CD4-positive, alpha-beta T cell treated with Interleukin-15 for 4 hours (primary cell): Measurements from ENCODE around the gene OTUB1.
A peak's percentile ranks its signal among the peaks of the same experiment; 100 is the strongest.

Source experiments
- DNase-seq: peaks from one replicate; pipeline ENCODE4 v3.0.0-alpha.2; 2020; ENCODE audit warnings: low spot score

Gene OTUB1

DNA sequence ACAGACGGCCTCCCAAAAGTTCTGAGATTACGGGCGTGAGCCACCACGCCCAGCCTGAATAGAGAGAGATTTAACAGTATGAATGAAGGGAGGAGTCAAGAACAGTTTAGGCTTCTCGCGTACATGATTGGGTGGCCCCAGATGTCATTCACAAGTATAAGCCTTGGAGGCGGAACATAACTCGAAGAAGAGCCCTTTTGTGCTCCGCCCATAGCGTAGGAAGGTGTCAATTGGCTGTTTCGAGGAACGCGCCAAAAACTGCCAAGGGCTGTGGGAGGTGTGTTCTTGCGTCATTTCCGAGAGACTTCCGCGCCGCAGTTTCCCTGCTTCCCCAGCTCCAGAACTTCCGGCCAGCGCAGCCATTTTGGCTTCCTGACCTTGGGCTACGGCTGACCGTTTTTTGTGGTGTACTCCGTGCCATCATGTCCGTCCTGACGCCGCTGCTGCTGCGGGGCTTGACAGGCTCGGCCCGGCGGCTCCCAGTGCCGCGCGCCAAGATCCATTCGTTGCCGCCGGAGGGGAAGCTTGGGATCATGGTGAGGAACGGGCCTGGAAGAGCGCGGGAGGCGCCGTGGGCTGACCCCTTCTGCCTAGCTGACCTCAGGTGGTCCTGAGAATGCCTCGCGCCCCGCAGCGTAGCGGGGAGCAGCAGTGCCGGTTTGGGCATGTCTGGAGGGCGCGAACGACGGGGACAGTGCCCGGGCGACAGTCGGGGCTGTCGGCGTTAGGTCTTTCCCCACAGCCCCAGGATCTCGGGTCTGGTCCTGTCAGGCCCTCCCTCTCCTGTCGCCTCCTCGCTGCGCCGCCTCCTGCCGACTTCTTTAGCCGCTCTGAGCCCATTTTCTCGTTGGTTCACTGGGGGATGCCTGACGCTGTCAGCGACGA lies 11.7 kb upstream of the OTUB1 start, which contains the start of gene COX8A:
Gene COX8A, plus strand, starts transcription at position 362 of the 885 bp plus-strand sequence. Its CDS starts 61 bp downstream, at position 423.
- DNase-seq, result peak; percentile 98

DNA sequence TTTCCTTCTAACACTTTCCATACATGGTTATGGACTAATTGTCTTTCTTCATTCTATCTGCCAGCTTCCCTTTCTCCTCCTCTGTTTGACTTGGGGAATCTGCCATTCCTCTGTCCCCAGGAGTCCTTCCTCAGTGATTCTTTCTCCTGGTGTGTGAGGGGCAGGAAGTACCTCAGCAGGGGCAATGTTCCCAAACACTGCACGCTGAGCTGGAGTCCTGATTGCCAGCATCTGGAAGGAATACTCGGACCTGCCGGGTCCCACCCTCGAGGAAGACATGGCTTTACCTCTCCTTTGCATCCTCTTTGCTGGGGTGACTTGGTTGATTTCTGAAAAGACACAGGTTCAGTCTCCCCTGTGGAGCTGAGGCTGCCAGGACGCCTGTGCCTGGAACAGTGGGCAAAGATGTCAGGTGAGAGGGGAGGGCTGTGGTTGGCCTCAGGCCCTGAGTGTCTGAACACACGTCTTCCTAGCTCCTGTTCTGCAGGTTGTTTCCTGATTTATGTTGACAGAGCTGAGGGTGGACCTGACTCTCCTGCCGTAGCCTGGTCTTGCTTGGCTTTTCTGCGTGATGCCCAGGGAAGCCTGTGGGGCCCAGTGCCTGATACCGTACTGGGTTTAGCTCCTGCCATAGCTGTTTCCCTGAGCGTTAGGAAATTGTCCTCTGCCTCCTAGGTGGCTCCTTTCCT lies 7.5 kb upstream of the OTUB1 start:
- no peak for DNase-seq

DNA sequence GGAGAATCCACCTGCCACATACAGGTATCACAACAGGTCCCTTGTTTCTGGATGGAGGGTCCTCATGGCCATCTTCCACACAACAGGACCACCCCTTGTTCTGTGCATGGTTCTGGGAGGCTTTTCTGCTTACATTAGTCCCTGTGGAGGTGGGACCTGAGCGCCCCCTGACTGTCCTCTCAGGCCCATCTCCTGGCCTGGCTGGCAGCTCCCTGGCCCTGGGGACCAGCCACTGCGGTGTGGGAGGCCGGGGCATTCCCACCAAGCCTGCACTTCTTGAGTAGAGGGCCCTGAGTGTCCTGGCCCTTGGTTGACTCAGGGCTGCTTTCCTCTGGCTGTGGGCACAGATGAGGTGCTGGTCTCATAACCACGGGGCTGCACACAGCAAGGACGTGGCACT lies 6.8 kb upstream of the OTUB1 start:
- no peak for DNase-seq

DNA sequence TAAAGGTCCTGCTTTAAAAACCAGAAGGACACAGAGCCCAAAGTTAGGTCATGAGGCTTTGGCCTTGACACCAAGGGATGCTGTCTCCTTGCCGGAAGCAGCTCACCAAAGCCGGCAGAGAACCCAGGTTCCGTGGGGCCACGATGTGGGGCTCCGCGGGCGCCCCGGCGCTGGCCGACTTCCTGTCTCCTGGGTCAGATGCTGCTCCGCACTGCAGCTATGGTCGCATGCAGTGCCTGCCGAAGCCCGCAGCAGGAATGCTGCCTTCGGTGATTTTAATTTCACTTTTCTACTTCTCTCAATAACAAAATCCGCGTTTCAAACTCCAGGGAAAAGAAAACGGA lies 454 bp upstream of the OTUB1 start:
- peak; percentile 70 for DNase-seq

DNA sequence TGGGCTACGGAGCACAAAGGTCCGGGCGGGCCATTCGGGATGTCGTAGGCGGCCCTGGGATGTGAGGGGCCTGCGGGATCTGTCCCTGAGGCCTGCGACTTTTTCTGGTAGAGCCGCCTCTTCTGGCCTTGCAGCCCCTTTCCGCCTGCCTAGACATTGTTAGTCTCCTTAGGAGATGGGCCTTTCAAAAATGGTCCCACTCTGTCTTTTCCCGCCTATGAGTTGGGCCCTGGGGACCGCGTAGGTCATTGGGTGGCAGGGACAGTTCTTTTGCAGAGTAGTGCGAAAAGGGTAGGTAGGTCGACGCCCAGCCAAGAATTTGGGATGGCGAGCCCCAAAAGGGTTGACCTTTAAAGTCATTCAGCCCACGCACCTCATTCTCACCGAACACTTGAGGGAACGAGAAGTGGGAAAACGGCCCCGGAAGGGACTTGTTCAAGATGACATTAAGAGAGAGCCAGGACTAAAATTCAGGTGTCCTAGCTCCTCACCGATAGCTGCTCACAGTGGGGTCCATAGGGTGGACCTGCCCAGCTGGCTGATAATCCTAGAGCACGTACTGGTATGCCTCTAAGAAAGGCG lies 785 bp downstream of the OTUB1 start:
- DNase-seq, result no peak

DNA sequence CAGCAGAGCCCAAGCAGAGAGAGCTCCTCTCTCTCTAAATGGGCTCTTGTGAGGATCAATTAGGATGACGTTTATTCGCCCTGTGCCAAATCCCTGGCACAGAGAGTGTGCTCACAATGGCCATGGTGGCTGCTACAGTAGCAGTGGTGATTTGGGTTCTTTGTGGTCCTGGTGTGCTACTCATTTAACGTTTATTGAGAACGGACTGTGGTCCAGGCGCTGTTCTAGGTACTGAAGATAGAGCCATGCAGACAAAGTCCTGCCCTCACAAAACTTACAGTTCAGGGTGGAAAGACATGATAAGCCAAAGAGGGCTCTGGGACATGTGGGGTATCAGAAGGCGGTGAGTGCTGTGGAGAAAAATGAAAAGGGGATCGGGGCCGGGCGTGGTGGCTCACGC lies 5.3 kb downstream of the OTUB1 start:
- no peak for DNase-seq

DNA sequence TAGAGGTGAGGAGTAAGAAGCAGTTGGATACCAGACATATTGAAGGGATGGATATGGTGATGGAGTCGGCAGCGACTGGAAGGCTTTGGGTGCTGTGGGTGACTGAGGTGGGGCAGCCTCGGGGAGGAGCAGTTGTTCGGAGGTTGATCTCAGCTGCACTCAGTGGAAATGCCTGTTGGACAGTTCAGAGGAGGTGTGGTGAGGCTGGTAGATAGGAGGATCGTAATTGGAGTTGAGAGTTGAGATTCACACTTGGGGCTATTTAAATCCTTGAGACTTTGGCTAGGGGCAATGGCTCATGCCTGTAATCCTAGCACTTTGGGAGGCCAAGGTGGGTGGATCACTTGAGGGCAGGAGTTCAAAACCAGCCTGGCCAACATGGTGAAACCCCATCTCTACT lies 6.9 kb downstream of the OTUB1 start:
- no peak for DNase-seq

DNA sequence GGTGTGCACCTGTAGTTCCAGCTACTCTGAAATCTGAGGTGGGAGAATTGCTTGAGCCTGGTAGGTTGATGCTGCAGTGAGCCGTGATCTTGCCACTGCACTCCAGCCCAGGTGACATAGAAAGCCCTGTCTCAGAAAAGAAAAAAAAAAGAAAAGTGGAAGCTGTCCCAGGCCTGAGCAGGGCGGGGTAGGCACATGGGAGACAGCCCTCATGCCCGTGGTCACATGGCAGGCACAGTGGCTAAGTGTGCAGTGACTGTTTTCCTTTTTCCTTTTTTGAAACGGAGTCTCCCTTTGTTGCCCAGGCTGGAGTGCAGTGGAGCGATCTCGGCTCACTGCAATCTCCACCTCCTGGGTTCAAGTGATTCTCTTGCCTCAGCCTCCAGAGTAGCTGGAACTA lies 7.8 kb downstream of the OTUB1 start:
- DNase-seq, result no peak

DNA sequence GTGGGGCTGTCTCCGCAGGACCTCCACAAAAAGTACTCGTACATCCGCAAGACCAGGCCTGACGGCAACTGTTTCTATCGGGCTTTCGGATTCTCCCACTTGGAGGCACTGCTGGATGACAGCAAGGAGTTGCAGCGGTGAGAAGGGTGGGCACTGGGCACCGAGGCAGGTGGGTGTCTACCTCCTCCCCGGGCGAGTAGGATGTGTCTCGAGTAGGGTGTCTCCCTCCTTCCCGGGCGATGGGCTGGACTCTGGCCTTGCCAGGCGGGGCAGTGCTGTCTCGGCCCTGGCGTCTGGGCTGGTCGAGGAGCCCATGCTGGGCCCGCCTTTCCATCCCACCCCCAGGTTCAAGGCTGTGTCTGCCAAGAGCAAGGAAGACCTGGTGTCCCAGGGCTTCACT lies 10.3 kb downstream of the OTUB1 start:
- no peak for DNase-seq

DNA sequence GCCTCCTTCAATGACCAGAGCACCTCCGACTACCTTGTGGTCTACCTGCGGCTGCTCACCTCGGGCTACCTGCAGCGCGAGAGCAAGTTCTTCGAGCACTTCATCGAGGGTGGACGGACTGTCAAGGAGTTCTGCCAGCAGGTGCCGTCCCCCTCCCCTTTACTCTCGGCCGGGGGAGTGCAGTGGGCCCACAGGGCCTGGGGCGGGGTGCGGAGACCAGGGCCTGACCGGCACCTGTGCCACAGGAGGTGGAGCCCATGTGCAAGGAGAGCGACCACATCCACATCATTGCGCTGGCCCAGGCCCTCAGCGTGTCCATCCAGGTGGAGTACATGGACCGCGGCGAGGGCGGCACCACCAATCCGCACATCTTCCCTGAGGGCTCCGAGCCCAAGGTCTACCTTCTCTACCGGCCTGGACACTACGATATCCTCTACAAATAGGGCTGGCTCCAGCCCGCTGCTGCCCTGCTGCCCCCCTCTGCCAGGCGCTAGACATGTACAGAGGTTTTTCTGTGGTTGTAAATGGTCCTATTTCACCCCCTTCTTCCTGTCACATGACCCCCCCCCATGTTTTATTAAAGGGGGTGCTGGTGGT lies 11.0 kb downstream of the OTUB1 start:
- no peak for DNase-seq

DNA sequence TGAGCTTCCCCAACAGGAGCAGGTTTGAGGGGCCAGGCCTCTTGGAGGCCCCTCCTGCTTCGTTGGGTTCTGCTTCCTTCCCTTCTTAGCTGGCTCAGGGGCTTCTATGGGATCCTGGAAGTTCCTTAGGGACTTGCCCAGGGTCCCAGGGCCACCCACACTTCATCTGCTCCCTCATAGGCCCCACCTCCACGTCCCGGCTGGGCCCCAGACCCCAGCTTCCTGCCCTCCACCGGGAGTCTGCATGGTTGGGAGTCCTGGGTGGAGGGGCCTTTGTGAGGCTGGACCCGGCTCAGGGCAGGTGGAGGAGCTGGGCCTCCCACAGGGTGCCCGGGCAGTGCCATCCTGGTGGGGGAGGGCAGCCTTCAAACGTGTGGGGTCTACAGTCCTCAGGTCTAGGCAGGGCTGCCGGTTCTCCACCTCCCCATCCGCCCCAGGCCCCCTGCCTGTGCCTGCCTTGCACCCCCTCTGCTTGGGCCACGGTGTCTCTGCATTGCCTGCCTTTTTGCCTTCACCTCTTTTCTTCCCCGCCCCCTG lies 11.6 kb downstream of the OTUB1 start:
- no peak for DNase-seq

DNA sequence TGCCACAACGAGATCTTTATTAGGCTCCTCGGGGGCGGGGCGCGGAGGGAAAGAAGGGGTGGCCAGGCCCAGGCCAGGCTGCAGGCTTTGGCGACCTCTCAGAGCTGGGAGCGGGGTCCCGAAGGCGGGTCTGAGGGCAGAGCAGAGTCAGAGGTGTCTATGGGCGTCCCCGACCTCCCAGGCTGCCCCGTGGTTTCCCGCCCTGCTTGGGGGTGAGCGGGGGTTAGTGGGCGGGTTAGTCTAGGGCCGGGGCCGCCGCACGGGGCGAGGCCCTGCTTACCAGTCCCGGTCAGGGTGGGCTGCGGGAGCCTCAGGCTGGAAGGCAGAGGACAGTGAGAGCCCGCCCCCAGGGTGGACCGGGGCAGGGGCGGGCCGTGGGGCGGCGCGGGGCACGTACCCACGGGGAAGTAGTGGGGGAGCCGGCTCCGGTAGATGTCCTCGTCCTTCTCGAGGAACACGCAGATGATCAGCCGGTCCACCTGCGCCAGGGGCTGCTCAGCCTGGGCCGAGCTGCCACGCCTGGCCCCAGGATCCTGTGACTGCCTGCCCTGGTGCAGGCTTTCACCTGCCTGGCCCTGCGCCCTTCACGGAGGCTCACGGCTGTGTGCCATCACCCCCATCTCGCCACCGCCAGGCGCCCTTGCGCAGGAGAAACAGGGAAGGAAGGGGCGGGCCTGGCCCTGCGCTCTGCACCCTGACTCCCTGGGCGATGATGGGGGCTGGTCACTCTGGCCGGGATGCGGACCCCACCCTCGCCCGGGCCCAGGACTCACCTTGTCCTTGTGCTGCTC lies 12.5 kb downstream of the OTUB1 start:
- no peak for DNase-seq

DNA sequence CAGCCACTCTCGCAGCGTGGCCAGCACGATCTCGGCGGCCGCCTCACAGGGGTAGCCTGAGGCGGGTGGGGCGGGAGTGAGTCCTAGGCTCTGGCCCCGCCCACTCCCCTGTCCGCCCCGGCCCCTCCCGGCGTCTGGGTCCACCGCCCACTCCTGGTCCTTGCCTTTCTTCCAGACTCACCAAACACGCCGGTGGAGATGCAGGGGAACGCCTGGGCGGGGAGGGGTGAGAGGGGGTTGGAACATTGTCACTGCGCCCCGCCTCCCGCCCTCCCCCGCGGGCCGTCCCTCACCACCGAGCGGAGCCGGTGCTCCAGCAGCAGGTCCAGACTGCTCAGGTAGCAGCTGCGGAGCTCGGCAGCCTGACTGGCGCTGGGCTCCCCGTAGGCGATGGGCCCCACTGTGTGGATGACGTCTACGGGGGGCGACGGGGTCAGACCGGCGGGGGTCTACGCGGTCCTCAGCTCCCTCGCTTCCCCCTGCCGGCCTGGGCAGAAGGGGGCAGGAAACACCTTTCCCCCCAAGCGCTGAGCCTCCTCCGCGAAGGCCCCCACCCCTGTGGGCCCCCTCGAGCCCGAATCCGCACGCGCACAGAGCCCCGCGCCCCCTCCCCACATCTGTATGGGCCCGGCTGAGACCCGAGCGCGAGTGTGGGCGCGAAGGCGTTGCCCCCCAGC lies 13.2 kb downstream of the OTUB1 start:
- peak; percentile 53 for DNase-seq

DNA sequence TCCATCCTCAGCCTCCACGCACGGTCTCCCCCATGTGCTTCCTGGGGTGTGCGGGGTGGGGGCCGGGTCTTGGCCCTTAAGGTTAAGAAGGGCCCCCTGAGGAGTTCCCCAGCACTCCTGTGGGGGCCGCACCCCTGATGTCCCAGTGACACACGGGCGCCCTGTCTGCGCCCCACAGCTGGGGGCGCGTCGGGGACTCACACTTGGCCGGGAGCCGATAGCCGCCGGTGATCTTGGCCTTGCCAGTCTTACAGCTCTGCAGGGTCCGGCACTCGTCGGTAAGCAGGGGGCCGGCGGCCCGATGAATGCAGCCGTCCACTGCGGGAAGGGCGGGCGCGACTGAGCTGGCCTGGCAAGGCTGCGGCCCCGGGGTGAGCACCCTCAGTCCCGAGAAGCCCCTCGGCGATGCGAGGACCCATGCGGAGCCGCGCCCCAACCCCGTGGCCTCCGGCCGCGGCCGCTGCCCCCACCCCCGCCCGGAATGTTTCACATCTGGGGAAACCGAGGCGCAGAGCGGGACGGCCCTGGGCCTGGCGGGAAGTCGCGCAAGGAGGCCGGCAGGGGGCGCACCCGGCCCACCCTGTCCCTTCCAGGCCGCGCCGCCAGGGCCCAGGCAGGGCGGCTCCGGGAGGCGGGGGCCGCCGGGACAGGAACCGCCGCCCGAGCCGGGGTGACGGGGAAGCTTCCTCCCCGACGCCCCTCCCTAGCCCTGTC lies 13.9 kb downstream of the OTUB1 start:
- DNase-seq, result peak; percentile 71

DNA sequence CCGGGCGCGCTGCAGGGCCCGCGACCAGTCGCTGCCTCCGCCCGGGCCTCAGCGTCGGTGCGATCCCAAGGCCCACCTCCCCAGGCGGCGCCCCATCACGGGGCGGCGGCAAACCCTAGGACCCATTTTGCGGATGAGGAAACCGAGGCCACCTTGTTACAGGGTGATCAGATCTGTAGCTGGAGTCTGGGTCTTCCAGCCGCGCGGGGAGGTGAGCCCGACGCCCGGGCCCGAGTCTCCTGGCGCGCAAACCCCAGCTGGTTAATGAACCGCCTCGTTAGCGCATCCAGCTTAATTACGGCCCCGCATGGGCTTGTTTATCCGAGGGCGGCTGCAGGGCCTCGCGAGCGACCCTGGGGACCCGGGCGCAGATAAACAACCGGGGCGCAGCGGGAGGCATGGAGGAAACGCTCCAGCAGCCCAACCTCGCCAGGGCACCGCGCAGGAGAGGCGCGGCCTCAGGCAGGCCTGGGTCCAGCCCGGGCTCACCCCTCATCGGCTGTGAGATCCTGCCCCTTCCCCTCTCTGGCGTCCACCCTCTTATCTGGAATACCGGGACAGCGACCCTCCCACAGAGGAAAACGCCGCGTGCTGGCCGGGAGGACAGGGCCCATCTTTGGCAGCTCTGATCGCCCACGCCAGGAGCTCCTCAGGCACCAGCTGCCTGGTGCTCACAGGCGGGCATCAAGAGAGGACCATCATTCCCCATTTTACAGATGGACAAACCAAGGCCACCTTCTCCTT lies 14.7 kb downstream of the OTUB1 start:
- DNase-seq, result no peak

DNA sequence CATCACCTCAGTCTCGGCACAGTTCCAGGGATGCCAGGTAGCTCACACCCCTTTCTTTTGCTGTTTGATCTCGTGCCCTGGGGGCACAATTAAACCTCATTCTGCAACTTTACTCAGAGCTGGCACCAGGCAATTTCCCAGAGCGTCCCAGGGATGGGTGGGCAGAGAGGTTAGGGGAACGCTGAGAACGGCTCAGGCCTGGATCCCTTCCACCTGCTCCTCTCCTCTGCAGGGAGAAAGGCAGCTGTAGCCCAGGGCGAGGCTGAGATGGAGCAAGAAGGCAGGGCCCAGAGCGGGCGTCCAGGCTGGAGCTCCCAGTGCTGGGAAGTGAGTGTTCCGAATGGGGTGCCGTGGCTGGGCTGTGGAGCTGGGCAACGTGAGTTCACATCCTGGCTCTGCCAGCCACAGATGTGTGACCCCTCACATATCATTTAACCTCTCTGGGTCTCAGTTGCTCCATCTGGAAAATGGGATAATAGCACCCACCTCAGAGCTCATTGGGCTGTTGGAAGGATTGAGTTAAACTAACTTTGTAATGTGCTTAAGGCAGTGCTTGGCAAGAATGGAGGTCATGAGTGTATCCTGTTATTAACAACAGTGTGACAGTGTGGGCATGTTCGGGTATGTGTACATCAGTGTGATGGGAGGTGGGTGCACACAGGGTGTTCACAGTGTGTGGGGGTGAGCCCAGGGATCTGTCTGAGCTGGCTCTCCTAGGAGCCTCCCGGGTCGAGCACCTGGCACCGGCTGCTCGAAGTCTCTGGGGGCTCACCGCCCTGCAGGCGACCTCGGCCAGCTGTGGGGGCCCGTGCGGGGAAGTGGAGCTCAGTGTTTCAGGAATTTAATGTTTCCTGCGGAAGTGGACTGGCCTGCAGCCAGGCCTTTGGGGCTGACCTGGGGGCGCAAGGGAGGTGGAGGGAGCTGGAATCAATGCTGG lies 15.5 kb downstream of the OTUB1 start:
- DNase-seq, result no peak

DNA sequence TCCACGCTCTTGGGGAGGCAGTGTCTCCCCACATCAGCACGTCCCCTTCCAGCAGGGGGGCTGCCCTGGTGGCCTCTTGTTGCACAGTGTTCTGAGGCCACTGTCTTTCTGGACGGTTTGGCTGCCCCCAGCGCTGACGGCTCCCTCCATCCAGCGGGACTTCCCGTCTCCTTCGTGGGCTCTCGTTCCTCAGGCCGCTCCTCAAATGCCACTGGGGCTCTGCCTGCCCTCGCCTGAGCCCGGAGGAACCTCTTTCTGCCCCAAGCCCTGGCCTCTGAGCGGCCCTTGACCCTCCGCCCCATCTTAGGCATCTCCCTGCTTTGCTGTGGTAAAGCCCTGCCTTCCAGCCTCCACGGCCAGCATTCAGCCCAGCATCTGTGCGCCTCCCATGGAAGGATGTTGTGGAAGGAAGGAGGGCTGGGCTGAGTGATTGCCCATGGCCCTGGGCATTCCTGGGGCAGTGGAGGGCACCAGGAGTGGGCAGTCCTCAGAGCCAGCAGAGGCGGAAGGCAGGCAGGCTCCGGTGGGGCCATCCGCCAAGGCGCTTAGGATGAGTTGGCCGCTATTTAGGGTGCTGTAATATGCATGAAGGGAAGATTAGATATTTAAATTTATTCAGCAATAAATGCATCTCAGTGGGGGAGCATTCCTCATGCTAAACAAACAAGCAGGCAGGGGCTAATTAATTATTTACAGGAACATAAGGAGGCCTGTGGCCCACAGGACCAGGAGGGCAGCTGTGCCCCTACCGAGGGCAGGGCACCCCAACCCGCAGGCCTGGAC lies 17.8 kb downstream of the OTUB1 start:
- DNase-seq, result no peak

DNA sequence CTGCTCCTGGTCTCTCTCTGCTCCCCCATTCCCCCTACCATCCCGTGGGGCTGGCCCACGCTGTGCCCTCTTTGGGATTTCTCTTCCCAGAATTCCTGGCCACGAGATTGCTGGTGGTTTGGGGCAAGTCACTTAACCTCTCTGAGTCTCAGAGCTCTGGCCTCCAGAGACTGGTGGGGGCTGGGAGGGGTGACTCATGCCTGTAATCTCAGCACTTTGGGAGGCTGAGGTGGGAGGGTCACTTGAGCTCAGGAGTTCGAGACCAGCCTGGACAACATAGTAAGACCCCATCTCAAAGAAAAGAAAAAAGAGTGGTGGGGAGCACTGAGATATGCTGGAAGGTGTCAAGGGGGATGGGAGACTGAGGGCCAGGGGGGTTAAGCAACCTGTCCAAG lies 18.3 kb downstream of the OTUB1 start:
- DNase-seq, result no peak
